BLaER1 (cell line): ENCODE measurements around the gene CCSER1.
"Not testable (repeated sequence)": the region's sequence is repeated elsewhere in the genome, so short reads cannot be mapped to it uniquely, and the experiment has no call there.

ENCODE experiments used
- H3K27ac ChIP-seq: shearing (Covaris generic); formaldehyde crosslinking; 2 replicates; pipeline ENCODE4 v1.8.1; 2022
- H3K27me3 ChIP-seq: shearing (Covaris generic); formaldehyde crosslinking; 2 replicates; pipeline ENCODE4 v1.8.1; 2022
- H3K36me3 ChIP-seq: shearing (Covaris generic); formaldehyde crosslinking; 2 replicates; pipeline ENCODE4 v1.8.1; 2022
- H3K4me1 ChIP-seq: shearing (Covaris generic); formaldehyde crosslinking; 2 replicates; pipeline ENCODE4 v1.8.1; 2022
- H3K4me2 ChIP-seq: shearing (Covaris generic); formaldehyde crosslinking; 2 replicates; pipeline ENCODE4 v1.8.1; 2022
- H3K4me3 ChIP-seq: shearing (Covaris generic); formaldehyde crosslinking; 2 replicates; pipeline ENCODE4 v1.8.1; 2022
- H3K9ac ChIP-seq: shearing (Covaris generic); formaldehyde crosslinking; 2 replicates; pipeline ENCODE4 v1.8.1; 2022
- H3K9me3 ChIP-seq: shearing (Covaris generic); formaldehyde crosslinking; 2 replicates; pipeline ENCODE4 v1.8.1; 2022
- H4K20me1 ChIP-seq: shearing (Covaris generic); formaldehyde crosslinking; 2 replicates; pipeline ENCODE4 v1.8.1; 2022
- Cebpa-rat ChIP-seq: shearing (Covaris generic); IDR thresholded peaks from 2 replicates; pipeline ENCODE4 v1.8.1; 2022

The CCSER1 gene

DNA sequence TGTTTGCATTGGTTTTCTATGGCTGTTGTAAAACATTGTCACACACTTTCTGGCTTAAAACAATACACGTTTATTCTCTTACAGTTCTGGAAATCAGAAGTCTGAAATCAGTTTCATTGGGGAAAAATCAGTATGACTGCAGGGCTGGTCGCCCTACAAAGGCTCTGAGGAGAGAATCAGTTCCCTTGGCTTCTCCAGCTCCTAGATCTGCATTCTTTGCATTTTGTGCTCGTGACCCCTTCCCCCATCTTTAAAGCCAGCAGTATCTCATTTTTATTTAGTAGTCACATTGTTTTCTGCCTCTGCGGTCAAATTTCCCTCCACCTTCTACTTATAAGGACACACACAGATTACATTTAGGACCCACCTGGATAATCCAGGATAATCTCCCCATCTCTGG lies 1326.9 kb downstream of the CCSER1 start:
- no peak overlapping the region for H3K4me3 ChIP-seq
- H3K4me1 ChIP-seq, result no peaks in the 10 kb centered on the region
- no peaks in the 10 kb centered on the region for H3K9me3 ChIP-seq
- no peak overlapping the region for H3K9ac ChIP-seq
- no peaks in the 10 kb centered on the region for H4K20me1 ChIP-seq
- no peak overlapping the region for H3K4me2 ChIP-seq
- no peak overlapping the region for H3K27ac ChIP-seq
- TF ChIP-seq Cebpa-rat, result no peak
- H3K36me3 ChIP-seq, result no peaks in the 10 kb centered on the region
- no peaks in the 10 kb centered on the region for H3K27me3 ChIP-seq

DNA sequence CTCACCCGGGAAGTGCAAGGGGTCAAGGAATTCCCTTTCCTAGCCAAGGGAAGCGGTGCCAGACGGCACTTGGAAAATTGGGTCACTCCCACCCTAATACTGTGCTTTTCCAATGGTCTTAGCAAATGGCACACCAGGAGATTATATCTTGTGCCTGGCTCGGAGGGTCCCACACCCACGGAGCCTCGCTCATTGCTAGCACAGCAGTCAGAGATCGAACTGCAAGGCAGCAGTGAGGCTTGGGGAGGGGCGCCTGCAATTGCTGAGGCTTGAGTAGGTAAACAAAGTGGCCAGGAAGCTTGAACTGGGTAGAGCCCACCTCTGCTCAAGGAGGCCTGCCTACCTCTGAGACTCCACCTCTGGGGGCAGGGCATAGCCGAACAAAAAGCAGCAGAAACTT lies 1335.4 kb downstream of the CCSER1 start:
- not testable (repeated sequence) for H3K27me3 ChIP-seq, H3K36me3 ChIP-seq, H3K9ac ChIP-seq, H3K4me1 ChIP-seq, H3K4me2 ChIP-seq, H3K27ac ChIP-seq, H3K9me3 ChIP-seq, H3K4me3 ChIP-seq, H4K20me1 ChIP-seq

DNA sequence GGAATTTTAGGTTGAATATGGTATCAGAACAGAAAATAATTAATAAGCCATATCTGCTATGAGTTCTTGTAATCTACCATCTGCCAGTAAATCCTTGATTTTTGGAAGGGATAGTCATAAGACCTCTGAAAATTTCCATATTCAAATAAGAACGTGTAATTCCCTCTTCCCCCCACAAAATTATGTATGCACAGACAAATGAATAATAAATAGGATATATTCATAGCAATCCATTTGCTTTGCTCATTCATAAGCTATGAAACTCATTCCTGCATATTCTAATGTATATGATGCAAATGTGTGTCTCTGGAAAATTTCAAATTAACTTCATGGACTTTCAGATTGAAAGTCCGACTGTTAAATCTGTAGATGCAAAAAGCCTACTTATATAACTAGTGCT lies 1343.5 kb downstream of the CCSER1 start:
- H3K9me3 ChIP-seq, result no peaks in the 10 kb centered on the region
- no peak overlapping the region for H3K9ac ChIP-seq
- no peak for TF ChIP-seq Cebpa-rat

DNA sequence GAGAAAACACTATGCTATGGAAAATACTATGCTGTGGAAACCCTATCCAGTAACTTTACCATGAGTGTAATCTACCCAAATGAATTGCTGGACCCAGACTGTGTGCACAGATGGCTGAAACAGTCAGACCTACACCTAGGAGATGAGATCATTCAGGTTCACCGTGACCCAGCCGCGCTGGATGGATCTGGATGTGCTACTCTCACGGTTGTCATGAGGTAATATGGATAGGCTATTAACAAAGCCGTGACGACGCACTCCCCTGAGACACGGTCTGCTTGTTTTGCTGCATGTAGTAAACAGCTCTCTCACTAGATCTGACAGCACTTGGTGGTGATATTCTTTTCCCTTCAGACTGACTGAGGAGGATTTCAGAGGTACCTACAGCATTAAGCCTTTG lies 1344.1 kb downstream of the CCSER1 start:
- Histone ChIP-seq H3K4me2 (no peak overlapping the region), H3K27me3 (no peaks in the 10 kb centered on the region)
- TF ChIP-seq Cebpa-rat, result no peak

More for the DNA sequence above, 1343.5 kb downstream of the CCSER1 start:
- H3K4me1 ChIP-seq, result no peaks in the 10 kb centered on the region
- no peak overlapping the region for H3K27ac ChIP-seq
- no peaks in the 10 kb centered on the region for H3K36me3 ChIP-seq
- H3K27me3 ChIP-seq, result no peaks in the 10 kb centered on the region
- no peak overlapping the region for H3K4me3 ChIP-seq
- H4K20me1 ChIP-seq, result no peaks in the 10 kb centered on the region
- no peak overlapping the region for H3K4me2 ChIP-seq

DNA sequence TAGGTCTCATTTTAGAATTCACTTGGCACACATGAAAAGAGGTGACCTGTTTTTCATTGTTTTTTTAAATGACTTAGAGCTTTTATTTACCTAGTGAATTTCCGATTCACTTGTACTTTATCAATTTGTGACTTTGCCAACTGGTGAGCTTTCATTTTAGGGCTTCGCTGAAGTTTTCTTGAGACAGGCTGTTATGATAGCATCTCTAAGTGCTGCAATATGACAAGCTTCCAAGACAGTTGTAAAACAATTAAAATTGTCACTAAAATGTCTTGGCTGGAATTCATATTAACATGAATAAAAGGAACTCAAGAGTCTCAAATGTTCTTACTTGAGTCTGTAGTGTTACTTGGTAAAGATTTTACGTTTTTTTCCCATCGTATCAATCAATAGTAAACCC lies 1344.9 kb downstream of the CCSER1 start:
- no peaks in the 10 kb centered on the region for H3K9me3 ChIP-seq
- H3K27ac ChIP-seq, result no peak overlapping the region
- H3K4me1 ChIP-seq, result no peaks in the 10 kb centered on the region
- no peak overlapping the region for H3K4me3 ChIP-seq
- H3K4me2 ChIP-seq, result no peak overlapping the region
- H3K36me3 ChIP-seq, result no peaks in the 10 kb centered on the region
- H3K9ac ChIP-seq, result no peak overlapping the region
- H3K27me3 ChIP-seq, result no peaks in the 10 kb centered on the region
- no peak for TF ChIP-seq Cebpa-rat
- H4K20me1 ChIP-seq, result no peaks in the 10 kb centered on the region

More for the DNA sequence above, 1344.1 kb downstream of the CCSER1 start:
- Histone ChIP-seq H4K20me1 (no peaks in the 10 kb centered on the region), H3K4me1 (no peaks in the 10 kb centered on the region), H3K9ac (no peak overlapping the region), H3K36me3 (no peaks in the 10 kb centered on the region), H3K9me3 (no peaks in the 10 kb centered on the region), H3K4me3 (no peak overlapping the region), H3K27ac (no peak overlapping the region)

DNA sequence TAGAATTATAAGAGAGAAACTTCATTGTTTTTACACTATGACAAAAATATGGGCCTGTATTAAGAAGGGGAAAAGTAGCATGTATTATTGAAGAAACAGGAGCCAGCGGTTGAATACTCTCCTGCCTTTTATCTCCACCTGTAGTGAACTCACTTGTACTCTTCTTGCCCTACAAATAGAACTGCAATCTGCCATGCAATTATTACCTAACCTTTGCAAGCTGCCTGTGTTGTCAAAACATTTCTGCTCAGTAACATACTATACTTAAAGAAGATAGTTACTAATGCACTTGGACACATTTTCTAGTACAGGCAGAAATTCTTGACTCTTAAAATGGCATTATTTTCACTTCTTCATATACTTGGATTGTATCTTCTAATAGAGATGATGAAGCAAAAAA lies 1358.2 kb downstream of the CCSER1 start:
- TF ChIP-seq Cebpa-rat, result no peak
- H3K9ac ChIP-seq, result no peak overlapping the region
- no peaks in the 10 kb centered on the region for H3K9me3 ChIP-seq

DNA sequence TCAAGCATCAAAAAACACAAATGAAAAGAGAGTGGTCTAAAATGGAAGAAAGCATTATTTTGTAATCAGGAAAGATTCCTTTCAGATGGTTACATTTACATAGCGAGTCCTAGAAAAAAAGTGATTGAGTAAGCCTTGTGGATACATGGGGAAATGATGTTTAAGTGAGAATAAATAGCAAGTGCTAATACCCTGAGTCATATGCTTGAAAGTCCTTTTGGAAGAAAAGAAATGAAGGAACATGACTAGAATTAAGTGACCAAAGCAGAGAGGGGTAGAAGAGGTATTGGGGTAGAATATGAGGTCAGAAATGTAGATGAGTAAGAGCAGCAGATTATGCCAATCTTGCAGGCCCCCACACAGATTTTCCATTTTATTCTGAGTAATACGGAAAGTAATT lies 1361.8 kb downstream of the CCSER1 start:
- H3K9me3 ChIP-seq, result no peaks in the 10 kb centered on the region
- no peak for TF ChIP-seq Cebpa-rat
- no peak overlapping the region for H3K4me2 ChIP-seq
- H3K36me3 ChIP-seq, result no peaks in the 10 kb centered on the region
- no peak overlapping the region for H3K27ac ChIP-seq
- H3K27me3 ChIP-seq, result no peaks in the 10 kb centered on the region
- H3K4me1 ChIP-seq, result no peaks in the 10 kb centered on the region
- no peak overlapping the region for H3K9ac ChIP-seq
- no peak overlapping the region for H3K4me3 ChIP-seq
- no peaks in the 10 kb centered on the region for H4K20me1 ChIP-seq

More for the DNA sequence above, 1358.2 kb downstream of the CCSER1 start:
- Histone ChIP-seq H3K27ac (no peak overlapping the region), H3K4me2 (no peak overlapping the region), H3K27me3 (no peaks in the 10 kb centered on the region), H3K36me3 (no peaks in the 10 kb centered on the region), H3K4me1 (no peaks in the 10 kb centered on the region), H3K4me3 (no peak overlapping the region), H4K20me1 (no peaks in the 10 kb centered on the region)

DNA sequence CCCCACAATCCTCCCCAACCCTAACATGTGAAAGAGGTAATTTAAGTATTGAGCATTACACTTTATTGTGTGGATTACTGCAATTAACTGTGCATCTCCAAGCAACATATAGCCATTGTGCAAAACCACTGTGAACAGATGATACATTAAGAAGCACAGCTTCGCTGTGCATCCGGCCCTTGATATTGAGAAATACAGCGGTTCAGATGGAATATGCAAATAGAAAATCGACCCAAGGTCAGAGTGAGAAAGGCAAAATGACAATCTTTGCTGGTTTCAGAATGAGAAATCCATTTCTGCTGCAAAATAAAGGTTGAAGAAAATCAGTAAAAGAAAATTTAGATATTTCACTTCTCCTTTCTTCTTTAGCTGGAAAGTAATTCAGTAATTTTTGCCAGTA lies 1370.7 kb downstream of the CCSER1 start:
- Histone ChIP-seq H3K4me3 (no peak overlapping the region), H3K27ac (no peak overlapping the region), H3K27me3 (no peaks in the 10 kb centered on the region), H3K4me1 (no peaks in the 10 kb centered on the region), H3K9ac (no peak overlapping the region), H3K36me3 (no peaks in the 10 kb centered on the region), H4K20me1 (no peaks in the 10 kb centered on the region), H3K4me2 (no peak overlapping the region), H3K9me3 (no peaks in the 10 kb centered on the region)
- TF ChIP-seq Cebpa-rat, result no peak

DNA sequence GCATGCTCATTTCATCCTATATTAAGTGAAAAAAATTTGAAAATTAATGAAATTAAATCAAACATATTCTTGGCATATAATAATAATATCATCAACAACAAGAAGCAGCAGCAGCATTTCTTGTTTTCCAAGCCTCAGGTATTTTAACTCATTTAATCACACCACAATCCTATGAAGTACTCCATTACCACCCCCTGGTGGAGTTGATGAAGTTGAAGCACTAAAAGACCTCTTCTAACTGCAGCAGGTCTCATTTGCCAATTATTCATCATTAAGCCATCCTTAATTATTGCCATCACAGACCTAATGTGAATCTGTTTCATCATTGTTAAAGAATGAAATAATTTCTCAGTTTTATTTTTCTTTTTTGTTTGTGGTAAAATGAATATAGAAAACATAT lies 1375.2 kb downstream of the CCSER1 start:
- no peaks in the 10 kb centered on the region for H3K27me3 ChIP-seq

DNA sequence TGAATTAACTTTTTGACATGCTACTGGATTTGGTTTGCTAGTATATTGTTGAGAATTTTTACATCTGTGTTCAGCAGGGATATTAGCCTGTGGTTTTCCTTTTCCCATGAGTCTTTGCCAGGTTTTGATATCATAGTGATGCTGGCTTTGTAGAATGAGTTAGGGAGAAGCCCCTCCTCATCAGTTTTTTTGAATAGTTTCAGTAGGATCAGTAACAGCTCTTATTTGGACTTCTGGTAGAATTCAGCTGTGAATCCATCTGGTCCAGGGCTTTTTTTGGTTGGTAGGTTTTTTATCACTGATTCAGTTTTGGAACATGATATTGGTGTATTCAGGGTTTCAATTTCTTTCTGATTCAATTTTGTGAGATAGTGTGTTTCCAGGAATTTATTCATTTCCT lies 1386.1 kb downstream of the CCSER1 start:
- Histone ChIP-seq H3K4me1 (peaks cover 9% of the 10 kb centered on the region; the same call in 1 of the 2 replicates), H3K27me3 (no peaks in the 10 kb centered on the region), H3K9ac (no peak overlapping the region), H3K4me2 (no peak overlapping the region), H3K4me3 (no peak overlapping the region), H3K27ac (no peak overlapping the region), H3K9me3 (peaks cover 9% of the 10 kb centered on the region; the same call in 1 of the 2 replicates), H3K36me3 (no peaks in the 10 kb centered on the region), H4K20me1 (no peaks in the 10 kb centered on the region)
- no peak for TF ChIP-seq Cebpa-rat

More for the DNA sequence above, 1375.2 kb downstream of the CCSER1 start:
- Histone ChIP-seq H3K4me2 (no peak overlapping the region), H3K27ac (no peak overlapping the region), H3K4me3 (no peak overlapping the region), H3K4me1 (no peaks in the 10 kb centered on the region), H4K20me1 (no peaks in the 10 kb centered on the region), H3K9me3 (no peaks in the 10 kb centered on the region), H3K9ac (no peak overlapping the region), H3K36me3 (no peaks in the 10 kb centered on the region)
- TF ChIP-seq Cebpa-rat, result no peak

DNA sequence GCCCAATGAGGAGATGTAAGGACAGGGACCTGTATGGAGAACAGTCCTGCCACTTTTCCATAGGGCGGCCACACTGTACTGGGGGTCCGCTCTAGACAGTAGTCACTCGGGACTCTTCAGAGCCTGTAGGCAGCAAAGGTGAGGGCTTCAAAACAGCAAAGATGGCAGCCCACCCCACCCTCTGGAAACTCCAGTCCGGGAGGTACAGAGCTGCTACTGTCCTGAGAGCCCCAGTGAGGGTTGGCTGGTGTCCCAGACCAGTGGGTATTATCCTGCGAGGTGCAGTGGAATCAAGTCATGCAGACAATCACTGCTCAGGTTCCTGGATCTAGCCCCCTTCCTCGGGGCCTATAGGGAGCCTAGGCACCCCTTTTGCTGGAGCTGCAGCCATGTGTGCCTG lies 1392.0 kb downstream of the CCSER1 start:
- no peak for TF ChIP-seq Cebpa-rat
- no peaks in the 10 kb centered on the region for H3K9me3 ChIP-seq
- no peak overlapping the region for H3K27ac ChIP-seq
- no peaks in the 10 kb centered on the region for H4K20me1 ChIP-seq
- peaks cover 1% of the 10 kb centered on the region; the same call in 1 of the 2 replicates for H3K4me1 ChIP-seq
- H3K4me3 ChIP-seq, result no peak overlapping the region
- no peaks in the 10 kb centered on the region for H3K27me3 ChIP-seq
- no peak overlapping the region for H3K4me2 ChIP-seq
- H3K9ac ChIP-seq, result no peak overlapping the region
- H3K36me3 ChIP-seq, result no peaks in the 10 kb centered on the region
